Activated CD4-positive, alpha-beta memory T cell treated with anti-CD3 and anti-CD28 coated beads for 36 hours (primary cell): ENCODE results near the gene S1PR3. TPM values are rescaled to one million over a fixed set of nuclear protein-coding genes. Genes with fewer than 3 reads are reported as not detected.
A peak's percentile ranks its signal among the peaks of the same experiment; 100 is the strongest.

Experiments used
- CTCF ChIA-PET: fragments of 350-600 bp; sonication (Branson Sonifier 250); formaldehyde crosslinking; loops from one replicate; lab custom pipeline; 2021; ENCODE audit warnings: antibody characterized with exemption, inconsistent platforms; lab: Charles Lee
- POLR2A ChIA-PET: fragments of 350-600 bp; sonication (Branson Sonifier 250); formaldehyde crosslinking; loops from one replicate; lab custom pipeline; 2021; ENCODE audit warnings: antibody characterized with exemption; lab: Charles Lee
- DNase-seq: peaks from one replicate; pipeline ENCODE4 v3.0.0-alpha.2; 2020
- H3K27ac Mint-ChIP-seq: one replicate; pipeline ENCODE4 v1.8.0; 2021; ENCODE audit warnings: mixed read lengths
- H3K27me3 Mint-ChIP-seq: one replicate; pipeline ENCODE4 v1.8.0; 2021; ENCODE audit warnings: mixed read lengths
- H3K36me3 Mint-ChIP-seq: one replicate; pipeline ENCODE4 v1.8.0; 2021; ENCODE audit warnings: mixed read lengths
- H3K4me1 Mint-ChIP-seq: one replicate; pipeline ENCODE4 v1.8.0; 2021; ENCODE audit warnings: low read depth, mixed read lengths
- H3K4me3 Mint-ChIP-seq: one replicate; pipeline ENCODE4 v1.8.0; 2021; ENCODE audit warnings: mild to moderate bottlenecking, mixed read lengths
- H3K9me3 Mint-ChIP-seq: one replicate; pipeline ENCODE4 v1.8.0; 2021; ENCODE audit warnings: mixed read lengths
- intact Hi-C: fragments of 100-400 bp; cut with micrococcal nuclease; formaldehyde crosslinking; loops from one replicate; pipeline ENCODE4 v1.15.1; 2023
- total RNA-seq, 2 experiments: library from RNA; stranded (reverse); gene quantifications; one replicate each; pipeline ENCODE4 v1.2.3, GENCODE V29; 2021

S1PR3 gene
- total RNA-seq, 2 experiments from 2014 or later, result 0.70 to 1.4 TPM

DNA sequence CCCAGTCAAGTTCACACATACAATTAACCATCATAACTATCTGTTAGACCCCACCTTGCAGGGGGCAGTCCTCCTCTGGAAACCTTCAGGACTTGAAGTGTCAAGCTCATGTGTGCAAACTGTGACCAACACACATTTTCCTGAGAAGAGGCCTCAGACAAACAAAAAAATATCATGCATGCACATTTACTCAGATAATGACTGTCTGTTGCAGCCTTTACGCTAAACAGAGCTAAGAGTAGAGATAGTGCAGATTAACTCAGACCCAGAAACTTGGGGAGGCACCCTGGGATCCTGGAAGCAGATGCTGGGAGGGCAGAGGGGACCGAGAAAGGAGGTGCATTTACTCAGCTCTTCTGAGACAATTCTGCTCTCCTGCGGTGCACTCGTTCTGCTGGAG, 3.6 kb upstream of the S1PR3 start:
- ChIA-PET CTCF (no interaction called here), POLR2A (no interaction called here)
- peaks cover 39% of the 10 kb centered on the region for H3K27me3 Mint-ChIP-seq
- no peak for DNase-seq
- H3K27ac Mint-ChIP-seq, result no peak overlapping the region
- intact Hi-C loops, result loop anchor here (2.0 kb wide), 1 partner anchor 159 kb away; no protein-coding TSS in a partner anchor
- no peaks in the 10 kb centered on the region for H3K36me3 Mint-ChIP-seq
- no peaks in the 10 kb centered on the region for H3K9me3 Mint-ChIP-seq
- H3K4me3 Mint-ChIP-seq, result no peak overlapping the region
- H3K4me1 Mint-ChIP-seq, result peaks cover 41% of the 10 kb centered on the region

DNA sequence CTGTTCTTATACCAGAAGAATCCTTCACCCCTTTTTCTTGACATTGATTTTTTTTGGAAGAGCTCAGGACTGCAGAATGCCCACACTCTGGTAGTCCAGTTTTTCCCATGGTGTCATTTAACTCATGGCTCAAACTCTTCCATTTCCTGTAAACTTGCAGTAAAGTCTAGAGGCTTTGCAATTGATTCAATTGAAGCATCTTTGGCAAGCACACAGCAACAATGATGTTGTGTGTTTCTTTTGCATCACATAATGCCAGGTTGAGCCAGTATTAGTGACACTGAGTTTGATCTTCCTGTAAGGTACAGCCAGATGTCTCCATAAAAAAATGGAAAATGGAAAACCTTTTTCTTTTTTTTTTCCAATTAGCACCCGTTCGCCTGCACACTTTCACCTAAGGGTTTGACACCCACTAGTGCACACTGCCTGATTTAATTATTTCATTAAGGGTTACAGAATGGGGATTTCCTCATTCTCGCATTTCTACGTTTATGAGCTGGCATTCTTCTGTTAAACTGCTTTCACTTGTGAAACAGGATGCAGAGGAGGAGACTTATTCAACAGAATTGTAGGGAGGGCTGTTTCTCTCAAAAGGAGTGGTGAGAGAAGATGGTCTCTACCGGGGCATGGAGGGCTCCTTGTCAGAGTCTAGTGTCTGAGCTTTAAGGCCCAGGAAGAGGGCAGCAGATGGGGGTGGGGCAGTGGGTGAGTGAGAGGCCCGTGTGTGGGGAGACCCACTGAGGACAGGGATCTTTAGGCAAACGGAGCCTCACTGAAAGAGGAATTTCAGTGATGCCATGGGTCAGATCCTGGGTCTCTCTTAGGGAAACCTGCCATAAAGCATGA, 2.2 kb upstream of the S1PR3 start:
- intact Hi-C loops, result loop anchor here (1.0 to 2.0 kb wide), 4 partner anchors 13 to 685 kb away; no protein-coding TSS in a partner anchor
- peak; percentile 22 for DNase-seq
- peak overlapping the region; percentile 37 for H3K4me3 Mint-ChIP-seq

DNA sequence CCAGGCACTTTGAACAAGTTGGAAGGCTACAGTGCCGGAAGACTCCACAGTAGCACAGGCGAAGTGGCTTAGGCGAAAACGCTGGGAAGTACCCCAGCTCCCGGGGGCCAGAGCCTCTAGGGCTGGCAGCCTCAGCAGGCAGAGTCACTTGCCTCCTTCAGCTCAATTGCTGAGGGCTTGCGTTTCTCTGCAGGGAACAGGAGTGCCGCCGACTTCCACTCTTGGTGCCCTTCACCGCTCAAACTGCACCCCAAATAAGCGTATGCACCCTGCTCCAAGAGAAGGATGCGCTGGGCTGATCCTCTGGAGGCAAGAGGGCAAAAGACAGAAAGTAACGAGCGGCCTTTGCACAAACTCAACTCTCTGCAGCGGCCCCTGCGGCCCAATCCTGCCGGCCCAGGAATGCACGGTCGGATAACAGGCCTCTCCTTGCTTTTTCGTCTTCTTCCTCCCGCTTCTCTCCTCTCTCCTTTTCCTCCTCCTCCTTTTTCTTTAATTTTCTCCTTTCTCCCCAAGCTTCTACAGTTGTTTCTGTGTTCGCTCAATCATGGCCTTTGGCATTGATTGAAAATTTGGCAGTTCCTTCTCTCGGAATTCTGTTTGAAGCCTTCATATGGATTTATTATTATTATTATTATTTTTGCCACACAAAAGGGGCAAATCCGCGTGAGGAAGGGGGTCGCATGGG, 1.1 kb upstream of the S1PR3 start:
- Mint-ChIP-seq H3K9me3 (no peaks in the 10 kb centered on the region), H3K36me3 (no peaks in the 10 kb centered on the region), H3K27ac (no peak overlapping the region), H3K4me1 (peaks cover 40% of the 10 kb centered on the region), H3K27me3 (peaks cover 50% of the 10 kb centered on the region), H3K4me3 (no peak overlapping the region)
- intact Hi-C loops, result no loop called here
- peak; percentile 9 for DNase-seq
- CTCF ChIA-PET, result no interaction called here
- POLR2A ChIA-PET, result no interaction called here

More for the DNA sequence above, 2.2 kb upstream of the S1PR3 start:
- Mint-ChIP-seq H3K36me3 (no peaks in the 10 kb centered on the region), H3K27ac (peak overlapping the region; percentile 80), H3K9me3 (no peaks in the 10 kb centered on the region), H3K4me1 (peaks cover 41% of the 10 kb centered on the region), H3K27me3 (peaks cover 48% of the 10 kb centered on the region)
- ChIA-PET CTCF (no interaction called here), POLR2A (no interaction called here)

DNA sequence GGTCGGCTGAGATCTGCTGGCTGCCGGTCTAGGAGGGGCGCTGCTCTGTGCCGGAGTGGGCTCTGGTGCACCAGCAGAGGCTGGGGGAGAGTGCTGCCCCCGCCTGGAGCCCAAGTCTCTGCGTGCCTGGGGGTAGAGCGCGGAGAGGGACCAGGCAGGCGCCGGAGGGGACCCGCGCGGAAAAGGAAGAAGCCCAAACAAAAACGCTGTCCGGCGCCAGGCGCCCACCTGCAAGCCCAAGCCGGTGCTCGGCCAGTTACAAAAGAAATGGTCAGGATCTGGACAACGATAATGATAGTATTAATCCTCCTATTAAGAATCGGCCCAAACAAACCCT, 571 bp upstream of the S1PR3 start:
- H3K36me3 Mint-ChIP-seq, result no peaks in the 10 kb centered on the region
- peaks cover 35% of the 10 kb centered on the region for H3K4me1 Mint-ChIP-seq
- no peak for DNase-seq
- peak overlapping the region; percentile 16 for H3K4me3 Mint-ChIP-seq
- intact Hi-C loops, result no loop called here
- H3K9me3 Mint-ChIP-seq, result no peaks in the 10 kb centered on the region
- H3K27me3 Mint-ChIP-seq, result peaks cover 50% of the 10 kb centered on the region
- ChIA-PET CTCF (no interaction called here), POLR2A (no interaction called here)
- no peak overlapping the region for H3K27ac Mint-ChIP-seq

DNA sequence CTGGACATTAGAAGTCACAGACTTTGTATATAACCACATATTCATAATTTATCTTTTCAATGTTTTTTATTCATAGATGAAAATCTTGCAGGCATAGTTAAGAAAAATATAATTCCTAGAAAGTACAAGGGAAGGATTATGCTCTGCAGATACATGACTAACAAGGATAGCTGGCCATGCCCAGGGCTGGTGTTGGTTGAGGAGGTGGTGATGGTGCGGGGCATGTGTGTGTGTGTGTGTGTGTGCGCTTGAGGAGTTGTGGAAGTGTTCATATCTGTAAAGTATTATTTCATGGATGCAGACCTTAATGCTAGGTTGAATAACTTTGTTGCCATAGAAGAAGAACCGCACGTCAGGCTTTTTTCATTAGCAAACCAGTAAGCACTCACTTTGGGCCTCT, 1.3 kb downstream of the S1PR3 start:
- peak; percentile 3 for DNase-seq
- ChIA-PET POLR2A (no interaction called here), CTCF (no interaction called here)
- Mint-ChIP-seq H3K27me3 (peaks cover 40% of the 10 kb centered on the region), H3K36me3 (no peaks in the 10 kb centered on the region), H3K4me3 (no peak overlapping the region), H3K9me3 (no peaks in the 10 kb centered on the region), H3K4me1 (peaks cover 26% of the 10 kb centered on the region), H3K27ac (no peak overlapping the region)
- intact Hi-C loops, result no loop called here

DNA sequence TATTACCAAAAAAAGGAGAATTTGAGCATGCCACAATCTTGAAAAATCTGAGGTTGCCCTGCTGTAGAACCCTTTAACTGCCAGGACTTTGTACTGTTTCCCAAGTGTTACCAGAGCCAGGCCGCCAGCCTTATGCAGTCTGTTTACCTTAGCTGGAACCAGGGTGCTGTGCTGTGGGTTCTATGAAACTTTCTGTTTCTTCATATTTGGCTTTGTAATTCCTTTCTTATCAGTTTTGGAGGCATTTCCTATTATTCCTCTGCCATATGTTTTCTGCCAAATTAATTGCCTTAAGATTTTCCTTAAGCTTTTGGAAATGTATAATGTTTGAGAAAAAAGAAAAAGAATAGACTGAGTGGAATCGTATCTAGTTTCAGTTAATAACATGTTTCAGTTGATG, 2.1 kb downstream of the S1PR3 start:
- no peaks in the 10 kb centered on the region for H3K9me3 Mint-ChIP-seq
- peaks cover 38% of the 10 kb centered on the region for H3K27me3 Mint-ChIP-seq
- CTCF ChIA-PET, result no interaction called here
- H3K36me3 Mint-ChIP-seq, result no peaks in the 10 kb centered on the region
- H3K27ac Mint-ChIP-seq, result no peak overlapping the region
- intact Hi-C loops, result no loop called here
- peaks cover 22% of the 10 kb centered on the region for H3K4me1 Mint-ChIP-seq
- POLR2A ChIA-PET, result no interaction called here
- DNase-seq, result no peak
- no peak overlapping the region for H3K4me3 Mint-ChIP-seq

DNA sequence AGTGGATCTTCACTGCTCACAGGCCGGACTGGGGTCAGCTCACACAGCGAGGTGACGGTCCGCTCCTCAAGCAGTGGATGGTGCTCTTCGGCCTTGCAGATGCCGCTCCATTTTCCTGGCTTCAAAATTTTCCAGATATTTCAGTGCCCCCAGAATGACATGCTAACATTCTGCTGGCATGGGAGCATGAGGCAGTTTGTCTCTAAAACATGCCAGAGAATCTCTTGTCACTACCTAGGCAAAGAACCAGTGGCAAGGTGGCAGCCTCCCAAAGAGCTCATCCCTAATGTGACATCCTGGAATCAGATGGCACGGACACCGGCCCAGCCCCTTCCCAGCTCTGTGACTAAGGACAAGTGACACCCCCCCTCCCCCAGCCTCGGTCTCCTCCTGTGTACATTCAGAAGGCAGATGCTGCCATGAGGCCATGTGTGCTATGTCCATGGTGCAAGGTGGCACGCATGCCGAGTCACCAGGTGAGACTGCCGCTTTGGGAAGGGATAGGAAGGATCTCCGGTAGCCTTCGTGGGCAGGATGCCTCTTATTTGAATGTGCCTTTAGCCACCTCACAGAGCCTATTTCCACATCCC, 2.7 kb downstream of the S1PR3 start:
- peaks cover 32% of the 10 kb centered on the region for H3K27me3 Mint-ChIP-seq
- POLR2A ChIA-PET, result no interaction called here
- intact Hi-C loops, result no loop called here
- H3K36me3 Mint-ChIP-seq, result no peaks in the 10 kb centered on the region
- DNase-seq, result no peak
- CTCF ChIA-PET, result no interaction called here
- no peak overlapping the region for H3K4me3 Mint-ChIP-seq
- H3K27ac Mint-ChIP-seq, result no peak overlapping the region
- H3K9me3 Mint-ChIP-seq, result no peaks in the 10 kb centered on the region
- peaks cover 16% of the 10 kb centered on the region for H3K4me1 Mint-ChIP-seq

DNA sequence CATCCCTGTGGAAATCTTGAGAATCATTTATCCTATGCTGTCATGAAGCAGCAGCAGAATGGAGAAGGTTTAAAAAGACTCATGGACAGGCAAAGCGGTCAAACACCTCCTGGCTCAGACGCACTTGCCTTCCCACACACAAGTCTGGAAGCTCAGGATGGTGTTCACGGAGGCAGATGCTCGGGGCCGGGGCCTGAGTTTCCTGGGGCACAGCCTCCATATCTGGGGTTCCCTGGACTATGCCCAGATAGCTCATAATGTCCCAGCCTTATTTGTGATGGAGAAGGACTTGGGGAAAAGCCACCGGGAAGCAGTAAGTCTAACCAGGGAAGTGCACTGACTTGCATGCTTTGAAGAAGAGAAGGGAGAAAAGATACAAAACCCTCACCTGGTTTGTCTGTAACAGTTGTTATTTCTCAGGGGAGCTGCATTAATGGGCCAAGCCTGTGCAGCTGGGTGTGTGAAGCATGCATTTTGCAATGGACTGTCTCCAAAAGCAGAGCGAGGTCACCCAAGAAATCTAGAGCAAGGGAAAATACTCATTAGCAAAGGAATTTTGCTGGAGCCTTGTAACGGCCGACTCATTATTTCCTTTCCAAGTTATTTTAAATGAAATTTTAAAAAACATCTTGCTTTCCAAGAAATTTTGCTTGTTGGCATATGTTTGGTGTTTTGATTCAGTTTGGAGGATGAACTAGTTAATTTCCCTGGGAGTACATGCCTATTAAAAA, 3.4 kb downstream of the S1PR3 start:
- no peak overlapping the region for H3K4me3 Mint-ChIP-seq
- no peak for DNase-seq
- no peak overlapping the region for H3K27ac Mint-ChIP-seq
- H3K9me3 Mint-ChIP-seq, result no peaks in the 10 kb centered on the region
- H3K27me3 Mint-ChIP-seq, result peaks cover 27% of the 10 kb centered on the region
- no peaks in the 10 kb centered on the region for H3K36me3 Mint-ChIP-seq
- intact Hi-C loops, result no loop called here
- CTCF ChIA-PET, result no interaction called here
- peaks cover 9% of the 10 kb centered on the region for H3K4me1 Mint-ChIP-seq
- POLR2A ChIA-PET, result no interaction called here

DNA sequence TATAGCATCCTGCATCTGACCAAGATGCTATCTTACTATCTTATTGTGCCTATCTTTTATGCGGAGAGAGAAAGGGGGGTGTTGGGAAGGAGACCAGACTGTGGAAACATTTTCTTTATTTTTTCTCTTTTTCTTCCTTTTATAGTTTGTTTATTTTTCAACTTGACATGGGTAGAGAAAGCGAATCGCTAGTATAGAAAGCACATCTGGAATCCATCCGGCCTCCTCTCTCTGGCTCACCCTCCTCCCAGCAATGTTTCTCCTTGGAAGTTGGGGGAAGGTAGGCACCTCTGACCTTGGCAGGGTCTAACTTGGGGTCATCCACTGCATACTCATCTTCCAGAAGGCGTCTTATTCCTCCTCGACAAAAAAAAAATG, 3.9 kb downstream of the S1PR3 start:
- Mint-ChIP-seq H3K4me3 (no peak overlapping the region), H3K27me3 (peaks cover 24% of the 10 kb centered on the region), H3K4me1 (peaks cover 6% of the 10 kb centered on the region), H3K27ac (no peak overlapping the region), H3K36me3 (no peaks in the 10 kb centered on the region), H3K9me3 (no peaks in the 10 kb centered on the region)
- intact Hi-C loops, result no loop called here
- DNase-seq, result no peak
- CTCF ChIA-PET, result interaction anchor here (0.8 kb wide), 1 partner anchor 402 kb away, joined by 3 read pairs; no protein-coding TSS in a partner anchor
- POLR2A ChIA-PET, result no interaction called here

DNA sequence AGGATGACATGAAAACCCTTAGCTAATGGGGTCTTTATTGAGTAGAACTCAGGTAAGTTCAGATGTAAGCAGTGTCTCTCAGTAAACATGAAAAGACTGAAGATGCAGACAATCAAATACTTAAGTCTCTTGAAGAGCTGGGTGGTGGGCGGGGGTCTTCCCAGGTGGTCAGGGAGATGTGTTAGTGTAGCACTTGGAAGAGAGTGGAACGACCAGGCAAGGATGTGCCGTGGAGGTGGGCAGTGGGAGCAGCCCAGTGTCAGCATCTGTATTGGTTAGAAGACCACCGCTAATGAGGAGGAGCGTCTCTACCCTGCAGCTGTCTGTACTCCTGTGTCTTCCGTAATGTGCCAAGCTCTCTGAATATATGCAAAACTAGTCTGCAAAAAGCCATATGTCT, 4.4 kb downstream of the S1PR3 start:
- Mint-ChIP-seq H3K36me3 (no peaks in the 10 kb centered on the region), H3K4me3 (no peak overlapping the region), H3K27me3 (peaks cover 24% of the 10 kb centered on the region), H3K4me1 (peaks cover 5% of the 10 kb centered on the region), H3K9me3 (no peaks in the 10 kb centered on the region), H3K27ac (no peak overlapping the region)
- POLR2A ChIA-PET, result no interaction called here
- CTCF ChIA-PET, result interaction anchor here (0.8 kb wide), 1 partner anchor 402 kb away, joined by 3 read pairs; no protein-coding TSS in a partner anchor
- DNase-seq, result no peak
- intact Hi-C loops, result no loop called here

DNA sequence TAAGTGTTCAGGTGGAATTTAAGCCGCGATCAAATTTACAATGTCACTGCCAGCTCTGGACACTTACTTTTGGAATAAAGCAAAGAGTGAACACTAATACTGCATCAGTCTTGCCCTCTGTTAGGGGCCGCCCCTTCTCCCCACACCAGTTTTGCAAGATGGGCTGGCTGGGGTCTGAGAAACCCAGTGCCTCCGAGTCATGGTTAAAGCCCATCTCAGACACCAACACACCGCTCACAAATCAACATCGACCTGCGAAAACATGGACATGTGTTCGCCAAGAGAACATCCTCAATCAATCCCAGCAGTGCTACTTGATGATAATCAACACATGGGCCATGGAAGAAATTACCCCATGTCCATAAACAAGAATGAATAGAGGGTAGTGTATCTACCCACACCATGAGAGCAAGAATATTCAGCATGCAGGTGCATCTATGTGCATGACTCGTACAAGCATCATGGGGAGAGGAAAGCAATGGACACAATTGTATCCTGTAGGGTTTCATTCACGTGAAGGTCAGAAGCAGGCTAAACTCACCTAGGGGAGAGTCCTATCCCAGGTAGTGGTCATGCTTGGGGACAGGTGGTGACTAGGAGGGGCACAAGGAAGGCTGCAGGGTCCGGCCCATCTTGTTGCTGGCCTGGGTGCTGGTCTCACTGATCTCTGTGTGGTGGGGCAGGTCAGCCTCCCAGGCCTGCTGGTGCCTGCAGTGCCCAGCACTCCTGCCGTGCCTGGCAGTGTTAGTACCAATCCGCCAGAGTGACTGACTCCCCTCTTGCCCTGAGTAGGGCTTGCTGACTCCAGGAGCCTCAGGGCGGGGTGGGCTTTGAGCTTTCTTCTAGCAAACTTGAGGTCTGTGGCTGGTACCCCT, 5.0 kb downstream of the S1PR3 start:
- intact Hi-C loops, result no loop called here
- Mint-ChIP-seq H3K27ac (no peak overlapping the region), H3K27me3 (peaks cover 22% of the 10 kb centered on the region), H3K9me3 (no peaks in the 10 kb centered on the region), H3K36me3 (no peaks in the 10 kb centered on the region), H3K4me1 (peaks cover 5% of the 10 kb centered on the region), H3K4me3 (no peak overlapping the region)
- ChIA-PET CTCF (interaction anchor here (0.8 kb wide), 1 partner anchor 403 kb away, joined by 3 read pairs; no protein-coding TSS in a partner anchor), POLR2A (no interaction called here)
- no peak for DNase-seq
